CD14-positive monocyte (primary cell): ENCODE measurements around the gene RBM19. TPM values are rescaled to one million over a fixed set of nuclear protein-coding genes. Genes with fewer than 3 reads are reported as not detected.

Experiments
- DNase-seq, 3 donors: peaks; one replicate each; pipeline ENCODE4 v3.0.0-alpha.2; 2011 to 2022
- H2AFZ ChIP-seq: 2 replicates; pipeline ENCODE4 v1.6.0; 2012; ENCODE audit warnings: mild to moderate bottlenecking, low read depth, low read length, inconsistent platforms; ENCODE audit not compliant: insufficient read depth, poor library complexity, severe bottlenecking
- H3K27ac ChIP-seq, 2 donors: 1 replicate in 1 of 2; 2 replicates in 1 of 2; pipeline ENCODE4 v1.5.1; 2012 to 2013; ENCODE audit warnings: low read length in 2 of 2, control low read depth in 1 of 2, inconsistent platforms in 1 of 2, low read depth in 1 of 2, mild to moderate bottlenecking in 1 of 2
- H3K27me3 ChIP-seq, 2 donors: one replicate each; pipeline versions ENCODE4 v1.6.0 to v1.6.1; 2011 to 2013; ENCODE audit warnings: low read length in 2 of 2; ENCODE audit not compliant: control insufficient read depth in 2 of 2, insufficient read depth in 2 of 2
- H3K36me3 ChIP-seq, 2 donors: replicated peaks in 1 of 2; 1 replicate in 1 of 2; 2 replicates in 1 of 2; pipeline versions ENCODE4 v1.5.1 to v1.6.1; 2012 to 2013; ENCODE audit warnings: low read length in 2 of 2, control low read depth in 1 of 2, inconsistent platforms in 1 of 2, mild to moderate bottlenecking in 1 of 2; ENCODE audit not compliant: insufficient read depth in 2 of 2, control insufficient read depth in 1 of 2
- H3K4me1 ChIP-seq, 2 donors: 1 replicate in 1 of 2; 2 replicates in 1 of 2; pipeline versions ENCODE4 v1.5.1 to v1.6.1; 2012 to 2013; ENCODE audit warnings: low read length in 2 of 2, control low read depth in 1 of 2, inconsistent platforms in 1 of 2, mild to moderate bottlenecking in 1 of 2, moderate library complexity in 1 of 2; ENCODE audit not compliant: insufficient read depth in 2 of 2, control insufficient read depth in 1 of 2
- H3K4me2 ChIP-seq: replicated peaks from 2 replicates; pipeline ENCODE3; 2012; ENCODE audit warnings: low read length, moderate library complexity, mild to moderate bottlenecking; ENCODE audit not compliant: poor library complexity, severe bottlenecking; ENCODE audit errors: extremely low read depth
- H3K4me3 ChIP-seq, 3 experiments: fragments of 200-600 bp in 1 of 3; sonication (generic) in 1 of 3; replicated peaks in 1 of 3; 1 replicate in 2 of 3; 2 replicates in 1 of 3; pipeline ENCODE4 v1.5.1; 2011 to 2013; ENCODE audit warnings: low read length in 3 of 3, mild to moderate bottlenecking in 3 of 3, control low read depth in 2 of 3, low read depth in 2 of 3, inconsistent platforms in 1 of 3, moderate library complexity in 1 of 3
- H3K79me2 ChIP-seq: 2 replicates; pipeline ENCODE4 v1.6.0; 2012; ENCODE audit warnings: mild to moderate bottlenecking, control low read depth, inconsistent platforms, low read length, moderate library complexity; ENCODE audit not compliant: insufficient read depth
- H3K9ac ChIP-seq: 2 replicates; pipeline ENCODE4 v1.6.0; 2017; ENCODE audit warnings: low read length, mild to moderate bottlenecking; ENCODE audit not compliant: insufficient read depth, poor library complexity, severe bottlenecking
- H3K9me3 ChIP-seq, 2 donors: replicated peaks in 1 of 2; 1 replicate in 1 of 2; 2 replicates in 1 of 2; pipeline versions ENCODE4 v1.5.1 to v1.6.1; 2012 to 2013; ENCODE audit warnings: low read length in 2 of 2, control low read depth in 1 of 2; ENCODE audit not compliant: control insufficient read depth in 1 of 2, insufficient read depth in 1 of 2
- H4K20me1 ChIP-seq: 2 replicates; pipeline ENCODE4 v1.6.0; 2012; ENCODE audit warnings: mild to moderate bottlenecking, low read length, control low read depth, moderate library complexity; ENCODE audit not compliant: insufficient read depth
- H3K27ac Mint-ChIP-seq, 7 donors: one replicate each; pipeline ENCODE4 v1.8.0; 2020; ENCODE audit warnings: mild to moderate bottlenecking in 7 of 7, mixed read lengths in 7 of 7, moderate library complexity in 6 of 7, inconsistent platforms in 2 of 7
- H3K27me3 Mint-ChIP-seq, 3 donors: one replicate each; pipeline ENCODE4 v1.8.0; 2021 to 2022; ENCODE audit warnings: low read depth in 3 of 3, mild to moderate bottlenecking in 3 of 3, mixed read lengths in 3 of 3, moderate library complexity in 3 of 3, inconsistent platforms in 1 of 3
- H3K36me3 Mint-ChIP-seq, 2 donors: one replicate each; pipeline ENCODE4 v1.8.0; 2020; ENCODE audit warnings: mixed read lengths in 2 of 2, inconsistent platforms in 1 of 2, mild to moderate bottlenecking in 1 of 2
- H3K4me1 Mint-ChIP-seq: one replicate; pipeline ENCODE4 v1.8.0; 2020; ENCODE audit warnings: mild to moderate bottlenecking, mixed read lengths
- H3K4me3 Mint-ChIP-seq, 2 donors: one replicate each; pipeline ENCODE4 v1.8.0; 2020; ENCODE audit warnings: mild to moderate bottlenecking in 2 of 2, mixed read lengths in 2 of 2, moderate library complexity in 1 of 2
- H3K9me3 Mint-ChIP-seq, 7 donors: one replicate each; pipeline ENCODE4 v1.8.0; 2020 to 2022; ENCODE audit warnings: mixed read lengths in 7 of 7, mild to moderate bottlenecking in 6 of 7, moderate library complexity in 6 of 7, inconsistent platforms in 2 of 7
- WGBS: methylation state at CpG from one replicate; pipeline ENCODE4 v1.1.5; 2013; ENCODE audit warnings: missing lambda C conversion rate; ENCODE audit not compliant: insufficient coverage; 5-methylcytosine and 5-hydroxymethylcytosine counted together
- intact Hi-C, 2 donors: fragments of 100-400 bp; cut with micrococcal nuclease; formaldehyde crosslinking; loops; one replicate each; pipeline versions ENCODE4 v1.15.0 to v1.15.1; 2023
- polyA plus RNA-seq, 3 donors: library from polyadenylated mRNA; depleted of rRNA in 1 of 3; unstranded in 2 of 3; stranded (reverse) in 1 of 3; fragments of 300-500 nt in 2 of 3; fragments of >200 nt in 1 of 3; fragmentation: Illumina TruSeq in 2 of 3; gene quantifications; 1 replicate in 2 of 3; 2 replicates in 1 of 3; pipeline ENCODE4 v1.2.3, GENCODE V29; 2012 to 2021
- TF ChIP-seq, protein P1 (sequence below): fragments of 200-600 bp; IDR thresholded peaks from one replicate; pipeline ENCODE4 v1.8.0; 2022; ENCODE audit warnings: antibody characterized with exemption, mild to moderate bottlenecking

Gene RBM19
- polyA plus RNA-seq, 3 donors, result 2.1 to 30.4 (median 2.2) TPM

DNA sequence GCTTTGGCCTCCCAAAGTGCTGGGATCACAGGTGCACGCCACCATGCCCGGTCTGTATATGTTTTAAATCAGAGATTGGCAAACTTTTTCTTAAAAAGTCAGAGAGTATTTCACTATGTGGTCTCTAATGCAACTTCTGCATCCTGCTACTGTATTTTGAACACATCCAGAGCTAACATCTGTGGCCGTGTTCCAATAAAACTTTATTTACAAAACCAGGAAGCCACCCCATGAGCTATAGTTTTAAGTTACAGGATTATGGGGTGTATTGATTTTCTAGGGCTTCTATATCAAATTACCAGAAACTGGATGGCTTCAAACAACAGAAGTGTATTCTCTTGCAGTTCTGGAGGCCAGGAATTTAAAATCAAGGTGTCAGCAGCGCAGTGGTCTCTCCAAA, 5.3 kb upstream of the RBM19 start:
- H3K9me3 ChIP-seq, result no peaks in the 10 kb centered on the region
- Mint-ChIP-seq H3K4me1 (peaks cover 16% of the 10 kb centered on the region), H3K4me3 (no peak overlapping the region), H3K36me3 (no peaks in the 10 kb centered on the region), H3K27me3 (peaks cover 18 to 33% (median 28%) of the 10 kb centered on the region in 3 donors), H3K27ac (no peak overlapping the region), H3K9me3 (peaks cover 0 to 3% (median 0%) of the 10 kb centered on the region in 7 donors)
- peaks cover 8 to 9% of the 10 kb centered on the region in 2 donors for H3K4me1 ChIP-seq
- no peak overlapping the region for H3K4me2 ChIP-seq
- no peak overlapping the region for H3K9ac ChIP-seq
- no peaks in the 10 kb centered on the region for H4K20me1 ChIP-seq
- TF ChIP-seq, protein P1, sequence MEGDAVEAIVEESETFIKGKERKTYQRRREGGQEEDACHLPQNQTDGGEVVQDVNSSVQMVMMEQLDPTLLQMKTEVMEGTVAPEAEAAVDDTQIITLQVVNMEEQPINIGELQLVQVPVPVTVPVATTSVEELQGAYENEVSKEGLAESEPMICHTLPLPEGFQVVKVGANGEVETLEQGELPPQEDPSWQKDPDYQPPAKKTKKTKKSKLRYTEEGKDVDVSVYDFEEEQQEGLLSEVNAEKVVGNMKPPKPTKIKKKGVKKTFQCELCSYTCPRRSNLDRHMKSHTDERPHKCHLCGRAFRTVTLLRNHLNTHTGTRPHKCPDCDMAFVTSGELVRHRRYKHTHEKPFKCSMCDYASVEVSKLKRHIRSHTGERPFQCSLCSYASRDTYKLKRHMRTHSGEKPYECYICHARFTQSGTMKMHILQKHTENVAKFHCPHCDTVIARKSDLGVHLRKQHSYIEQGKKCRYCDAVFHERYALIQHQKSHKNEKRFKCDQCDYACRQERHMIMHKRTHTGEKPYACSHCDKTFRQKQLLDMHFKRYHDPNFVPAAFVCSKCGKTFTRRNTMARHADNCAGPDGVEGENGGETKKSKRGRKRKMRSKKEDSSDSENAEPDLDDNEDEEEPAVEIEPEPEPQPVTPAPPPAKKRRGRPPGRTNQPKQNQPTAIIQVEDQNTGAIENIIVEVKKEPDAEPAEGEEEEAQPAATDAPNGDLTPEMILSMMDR, result no peak
- intact Hi-C loops, result no loop called here
- no CpG with 5 or more reads among the region's 4 CpGs for WGBS
- no peaks in the 10 kb centered on the region for H3K36me3 ChIP-seq
- no peaks in the 10 kb centered on the region for H3K79me2 ChIP-seq
- no peak overlapping the region for H3K27ac ChIP-seq
- H3K27me3 ChIP-seq, result peaks cover 5 to 15% of the 10 kb centered on the region in 2 donors
- DNase-seq, result no peak
- no peak overlapping the region for H2AFZ ChIP-seq
- no peak overlapping the region for H3K4me3 ChIP-seq

DNA sequence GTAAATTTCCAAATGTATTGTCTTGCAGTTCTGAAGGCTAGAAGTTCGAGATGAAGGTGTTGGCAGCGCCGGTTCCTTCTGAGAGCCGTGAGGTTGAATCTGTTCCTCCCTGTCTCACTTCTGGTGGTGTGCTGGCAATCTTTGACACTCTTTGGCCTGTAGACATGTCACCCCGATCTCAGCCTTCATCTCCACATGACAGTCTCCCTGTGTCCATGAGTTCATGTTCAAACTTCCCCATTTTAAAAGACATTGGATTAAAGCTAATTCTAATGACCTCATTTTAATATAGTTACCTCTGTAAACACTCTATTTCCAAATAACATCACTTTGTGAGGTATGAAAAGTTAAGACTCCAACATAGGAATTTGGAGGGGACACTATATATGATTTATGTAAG, 4.1 kb upstream of the RBM19 start:
- Mint-ChIP-seq H3K4me3 (no peak overlapping the region), H3K27me3 (peaks cover 18 to 29% (median 28%) of the 10 kb centered on the region in 3 donors), H3K27ac (peak overlapping the region in 1 of 7 donors; percentile 16), H3K9me3 (peaks cover 0 to 3% (median 0%) of the 10 kb centered on the region in 7 donors), H3K36me3 (no peaks in the 10 kb centered on the region), H3K4me1 (peaks cover 22% of the 10 kb centered on the region)
- TF ChIP-seq, protein P1, result no peak
- no peaks in the 10 kb centered on the region for H3K36me3 ChIP-seq
- DNase-seq, result no peak
- no peak overlapping the region for H3K4me3 ChIP-seq
- peaks cover 10% of the 10 kb centered on the region for H3K79me2 ChIP-seq
- intact Hi-C loops, result no loop called here
- peaks cover 5 to 15% of the 10 kb centered on the region in 2 donors for H3K27me3 ChIP-seq
- H3K9ac ChIP-seq, result no peak overlapping the region
- no peaks in the 10 kb centered on the region for H3K9me3 ChIP-seq
- no peaks in the 10 kb centered on the region for H4K20me1 ChIP-seq
- no peak overlapping the region for H3K4me2 ChIP-seq
- H3K27ac ChIP-seq, result no peak overlapping the region
- peaks cover 16% of the 10 kb centered on the region in 2 donors for H3K4me1 ChIP-seq
- WGBS, result 92% methylated on average over 4 of the region's 5 CpGs
- H2AFZ ChIP-seq, result no peak overlapping the region
